IMR-90 (cell line): Measurements from ENCODE around the gene ARHGDIA. TPM values are rescaled to one million over a fixed set of nuclear protein-coding genes. Genes with fewer than 3 reads are reported as not detected.

Experiments used
- ATAC-seq: fragments of 200-7000 bp; cut with Tn5 transposase; 2 replicates; pipeline ENCODE4 v1.9.1; 2020; ENCODE audit warnings: low read depth, mild to moderate bottlenecking, moderate library complexity
- BruUV-seq: library from RNA; stranded (reverse); fragments of 400-500 nt; replicated peaks from 2 replicates; lab custom pipeline; 2021; lab: Mats Ljungman, UMichigan
- CTCF ChIA-PET: fragments of 300-600 bp; formaldehyde crosslinking; extraction: SDS; loops from one replicate; lab custom pipeline; 2021; ENCODE audit warnings: antibody characterized with exemption; lab: Yijun Ruan, JAX
- POLR2A ChIA-PET: fragments of 300-600 bp; sonication (Branson Sonifier 250); formaldehyde crosslinking; loops from one replicate; lab custom pipeline; 2022; ENCODE audit warnings: antibody characterized with exemption; ENCODE audit not compliant: unreplicated experiment; lab: Charles Lee
- DNase-seq: peaks from one replicate; pipeline ENCODE4 v3.0.0; 2013
- H2AFZ ChIP-seq: replicated peaks from 2 replicates; pipeline ENCODE3; 2013; ENCODE audit warnings: low read length, mild to moderate bottlenecking; ENCODE audit not compliant: poor library complexity
- H2AK5ac ChIP-seq: 2 replicates; pipeline ENCODE4 v1.6.1; 2013; ENCODE audit warnings: low read depth, low read length, inconsistent platforms
- H2AK9ac ChIP-seq: replicated peaks from 2 replicates; pipeline ENCODE3; 2013; ENCODE audit warnings: mild to moderate bottlenecking, low read depth, low read length, moderate library complexity; ENCODE audit not compliant: poor library complexity
- H2BK120ac ChIP-seq: 2 replicates; pipeline ENCODE4 v1.6.1; 2013; ENCODE audit warnings: low read depth, low read length, inconsistent platforms
- H2BK15ac ChIP-seq: 3 replicates; pipeline ENCODE4 v1.6.1; 2013; ENCODE audit warnings: low read depth, low read length, inconsistent platforms
- H2BK20ac ChIP-seq: 2 replicates; pipeline ENCODE4 v1.6.1; 2013; ENCODE audit warnings: low read depth, mild to moderate bottlenecking, inconsistent platforms, low read length, moderate library complexity
- H2BK5ac ChIP-seq: 2 replicates; pipeline ENCODE4 v1.6.1; 2013; ENCODE audit warnings: mild to moderate bottlenecking, low read depth, low read length, inconsistent platforms; ENCODE audit not compliant: poor library complexity, severe bottlenecking
- H3K14ac ChIP-seq: replicated peaks from 2 replicates; pipeline ENCODE4 v1.6.1; 2013; ENCODE audit warnings: low read depth, low read length, inconsistent platforms
- H3K18ac ChIP-seq: 2 replicates; pipeline ENCODE4 v1.6.1; 2013; ENCODE audit warnings: low read depth, low read length, control low read depth
- H3K23ac ChIP-seq: 2 replicates; pipeline ENCODE4 v1.6.1; 2013; ENCODE audit warnings: low read depth, low read length, inconsistent platforms
- H3K27ac ChIP-seq: 2 replicates; pipeline ENCODE4 v1.5.1; 2013; ENCODE audit warnings: mild to moderate bottlenecking, control low read depth, low read length; ENCODE audit not compliant: insufficient read depth
- H3K27me3 ChIP-seq: 2 replicates; pipeline ENCODE4 v1.6.1; 2013; ENCODE audit warnings: low read length; ENCODE audit not compliant: control insufficient read depth, insufficient read depth
- H3K36me3 ChIP-seq: 2 replicates; pipeline ENCODE4 v1.6.1; 2013; ENCODE audit warnings: low read length, mixed read lengths; ENCODE audit not compliant: control insufficient read depth, insufficient read depth
- H3K4ac ChIP-seq: 2 replicates; pipeline ENCODE4 v1.6.1; 2013; ENCODE audit warnings: low read depth, low read length, inconsistent platforms
- H3K4me1 ChIP-seq: 2 replicates; pipeline ENCODE4 v1.6.1; 2013; ENCODE audit warnings: low read length, mixed read lengths; ENCODE audit not compliant: control insufficient read depth, insufficient read depth
- H3K4me2 ChIP-seq: 2 replicates; pipeline ENCODE4 v1.6.1; 2013; ENCODE audit warnings: low read depth, mild to moderate bottlenecking, control low read depth, low read length, moderate library complexity
- H3K4me3 ChIP-seq: 2 replicates; pipeline ENCODE4 v1.5.1; 2013; ENCODE audit warnings: low read depth, mild to moderate bottlenecking, control low read depth, low read length, moderate library complexity; ENCODE audit not compliant: insufficient read depth
- H3K56ac ChIP-seq: 2 replicates; pipeline ENCODE4 v1.6.1; 2013; ENCODE audit warnings: low read length, inconsistent platforms; ENCODE audit not compliant: insufficient read depth; ENCODE audit errors: extremely low read depth
- H3K79me1 ChIP-seq, 2 experiments: 2 replicates each; pipeline ENCODE4 v1.6.1; 2013; ENCODE audit warnings: low read length in 2 of 2, inconsistent platforms in 1 of 2, low read depth in 1 of 2
- H3K9ac ChIP-seq: 2 replicates; pipeline ENCODE4 v1.6.1; 2013; ENCODE audit warnings: low read depth, low read length, control low read depth
- H3K9me1 ChIP-seq: 2 replicates; pipeline ENCODE4 v1.6.1; 2013; ENCODE audit warnings: low read length, inconsistent platforms; ENCODE audit not compliant: insufficient read depth
- H3K9me3 ChIP-seq: 2 replicates; pipeline ENCODE4 v1.6.1; 2013; ENCODE audit warnings: low read length; ENCODE audit not compliant: control insufficient read depth, insufficient read depth
- H4K20me1 ChIP-seq: 2 replicates; pipeline ENCODE4 v1.6.1; 2013; ENCODE audit warnings: low read length, inconsistent platforms; ENCODE audit not compliant: insufficient read depth
- H4K5ac ChIP-seq: 2 replicates; pipeline ENCODE4 v1.6.1; 2013; ENCODE audit warnings: mild to moderate bottlenecking, low read depth, low read length, control low read depth
- H4K8ac ChIP-seq, 2 experiments: 2 replicates each; pipeline ENCODE4 v1.6.1; 2013; ENCODE audit warnings: low read depth in 2 of 2, low read length in 2 of 2, control low read depth in 1 of 2, inconsistent platforms in 1 of 2
- H4K91ac ChIP-seq: 2 replicates; pipeline ENCODE4 v1.6.1; 2013; ENCODE audit warnings: low read depth, low read length, inconsistent platforms; ENCODE audit not compliant: insufficient read depth
- BHLHE40 ChIP-seq: fragments of 150-350 bp; IDR thresholded peaks from 2 replicates; pipeline ENCODE4 v1.6.1; 2016; ENCODE audit warnings: mild to moderate bottlenecking, low read depth, low read length
- CHD1 ChIP-seq: IDR thresholded peaks from 2 replicates; pipeline ENCODE4 v1.6.1; 2012; ENCODE audit warnings: low read depth, low read length, improper control_type of control experiment
- FOS ChIP-seq: fragments of 150-350 bp; IDR thresholded peaks from 2 replicates; pipeline ENCODE4 v1.6.1; 2016; ENCODE audit warnings: low read depth, low read length
- MAFK ChIP-seq: IDR thresholded peaks from 2 replicates; pipeline ENCODE4 v1.6.1; 2012; ENCODE audit warnings: low read depth, low read length, improper control_type of control experiment
- MAZ ChIP-seq: IDR thresholded peaks from 2 replicates; pipeline ENCODE4 v1.6.1; 2012; ENCODE audit warnings: low read depth, mild to moderate bottlenecking, low read length, improper control_type of control experiment, moderate library complexity, borderline replicate concordance
- MXI1 ChIP-seq: IDR thresholded peaks from 2 replicates; pipeline ENCODE4 v1.6.1; 2012; ENCODE audit warnings: low read depth, mild to moderate bottlenecking, low read length, moderate library complexity, borderline replicate concordance
- POLR2A ChIP-seq: IDR thresholded peaks from 2 replicates; pipeline ENCODE4 v1.6.1; 2012; ENCODE audit warnings: mild to moderate bottlenecking, low read depth, low read length
- RCOR1 ChIP-seq: IDR thresholded peaks from 2 replicates; pipeline ENCODE4 v1.6.1; 2012; ENCODE audit warnings: mild to moderate bottlenecking, low read length, improper control_type of control experiment; ENCODE audit not compliant: insufficient replicate concordance
- RFX5 ChIP-seq: IDR thresholded peaks from 2 replicates; pipeline ENCODE4 v1.8.0; 2012; ENCODE audit warnings: low read depth, mild to moderate bottlenecking, low read length, moderate library complexity
- SMC3 ChIP-seq: fragments of 150-350 bp; IDR thresholded peaks from 2 replicates; pipeline ENCODE4 v1.6.1; 2016; ENCODE audit warnings: low read depth, mild to moderate bottlenecking, antibody characterized with exemption, low read length, moderate library complexity
- USF2 ChIP-seq: fragments of 150-350 bp; IDR thresholded peaks from 2 replicates; pipeline ENCODE4 v1.6.1; 2017; ENCODE audit warnings: mild to moderate bottlenecking, antibody characterized with exemption, low read length, low read depth
- WGBS, 2 experiments: methylation state at CpG; one replicate each; pipeline versions ENCODE4 v1.1.5 to v1.1.7; 2013; ENCODE audit warnings: missing lambda C conversion rate in 2 of 2; ENCODE audit not compliant: insufficient read length in 1 of 2; ENCODE audit errors: extremely low coverage in 2 of 2; 5-methylcytosine and 5-hydroxymethylcytosine counted together
- dilution Hi-C: fragments of 300-500 bp; cut with HindIII; formaldehyde crosslinking; loops from one replicate; pipeline ENCODE4 v1.14.3; 2018; ENCODE audit warnings: low sequenced_read_pairs; ENCODE audit not compliant: unreplicated experiment
- in situ Hi-C: fragments of 300-500 bp; cut with MboI; formaldehyde crosslinking; loops from 3 replicates; pipeline ENCODE4 v1.14.3; 2019; ENCODE audit warnings: low sequenced_read_pairs, inconsistent platforms, mixed read lengths
- intact Hi-C: fragments of 100-400 bp; cut with micrococcal nuclease; formaldehyde crosslinking; loops from 2 replicates; pipeline ENCODE4 v1.10.0; 2022
- polyA plus RNA-seq, 3 experiments: library from polyadenylated mRNA; depleted of rRNA; stranded (reverse); fragments of >200 nt; gene quantifications; 2 replicates each; pipeline ENCODE4 v1.2.3, GENCODE V29; 2012; ENCODE audit warnings: low replicate concordance in 1 of 3
- total RNA-seq: library from RNA; depleted of rRNA; stranded (reverse); fragments of >200 nt; gene quantifications from 2 replicates; pipeline ENCODE4 v1.2.3, GENCODE V29; 2012
- TF ChIP-seq, protein P1 (sequence below): fragments of 150-350 bp; IDR thresholded peaks from 2 replicates; pipeline ENCODE4 v1.6.1; 2016; ENCODE audit warnings: low read depth, mild to moderate bottlenecking, low read length, moderate library complexity, borderline replicate concordance
- TF ChIP-seq, protein P2 (sequence below): conservative IDR thresholded peaks from 2 replicates; pipeline ENCODE4 v1.5.1; 2012; ENCODE audit warnings: mild to moderate bottlenecking, low read depth, low read length, improper control_type of control experiment

The ARHGDIA gene
- total and polyA plus RNA-seq, 2 of the 4 experiments (the other 2 are of a cell fraction), result 62.7 to 362 TPM

DNA sequence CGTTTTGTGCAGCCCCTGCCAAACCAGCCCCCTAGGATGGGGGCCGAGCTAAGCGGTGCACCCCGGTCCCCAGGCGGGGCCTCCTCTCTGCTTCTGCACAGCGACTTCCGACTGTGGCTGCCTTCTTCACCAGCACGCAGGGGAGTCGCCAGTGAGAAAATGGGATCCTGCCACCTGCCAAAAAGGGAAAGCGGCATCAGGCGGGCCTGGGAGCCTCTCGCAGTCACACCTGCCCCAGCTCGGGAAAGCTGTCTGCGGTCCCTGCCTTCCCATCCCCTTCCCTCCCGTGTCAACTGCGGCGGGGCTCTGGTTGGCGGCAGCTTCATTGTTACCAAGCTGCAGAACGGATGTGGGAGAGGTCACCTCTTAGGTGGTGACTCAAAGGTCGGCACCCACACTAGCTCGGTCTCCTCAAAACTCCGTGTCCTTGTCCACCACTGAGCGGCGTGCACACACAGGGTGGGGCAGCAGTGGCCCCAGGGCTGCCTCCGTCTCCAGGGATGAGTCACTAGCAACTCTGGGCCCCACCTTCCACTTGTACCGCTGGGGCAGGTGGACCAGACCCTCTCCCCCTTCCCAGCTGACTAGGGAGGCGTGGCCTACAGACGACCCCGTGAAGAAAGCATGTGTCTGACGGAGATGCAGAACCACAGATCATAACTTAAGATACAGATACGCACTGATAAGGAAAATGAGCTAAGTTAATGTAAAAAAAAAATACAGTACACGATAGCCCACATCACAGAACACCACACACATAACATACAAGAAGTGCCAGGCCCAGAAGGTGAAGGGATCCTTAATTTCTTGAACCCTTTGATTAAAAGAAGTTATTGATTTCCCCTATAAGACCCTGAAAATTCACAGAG lies 41.5 kb upstream of the ARHGDIA start:
- peaks cover 14 to 56% of the 10 kb centered on the region in 2 experiments for H3K79me1 ChIP-seq
- H3K27me3 ChIP-seq, result no peaks in the 10 kb centered on the region
- in situ Hi-C loops, result no loop called here
- TF ChIP-seq MAFK (no peak), BHLHE40 (no peak), CHD1 (no peak), MXI1 (no peak), SMC3 (no peak), POLR2A (no peak), MAZ (no peak), RCOR1 (no peak), RFX5 (no peak), USF2 (no peak), FOS (no peak)
- TF ChIP-seq, protein P1, sequence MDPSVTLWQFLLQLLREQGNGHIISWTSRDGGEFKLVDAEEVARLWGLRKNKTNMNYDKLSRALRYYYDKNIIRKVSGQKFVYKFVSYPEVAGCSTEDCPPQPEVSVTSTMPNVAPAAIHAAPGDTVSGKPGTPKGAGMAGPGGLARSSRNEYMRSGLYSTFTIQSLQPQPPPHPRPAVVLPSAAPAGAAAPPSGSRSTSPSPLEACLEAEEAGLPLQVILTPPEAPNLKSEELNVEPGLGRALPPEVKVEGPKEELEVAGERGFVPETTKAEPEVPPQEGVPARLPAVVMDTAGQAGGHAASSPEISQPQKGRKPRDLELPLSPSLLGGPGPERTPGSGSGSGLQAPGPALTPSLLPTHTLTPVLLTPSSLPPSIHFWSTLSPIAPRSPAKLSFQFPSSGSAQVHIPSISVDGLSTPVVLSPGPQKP, result no peak
- TF ChIP-seq, protein P2, sequence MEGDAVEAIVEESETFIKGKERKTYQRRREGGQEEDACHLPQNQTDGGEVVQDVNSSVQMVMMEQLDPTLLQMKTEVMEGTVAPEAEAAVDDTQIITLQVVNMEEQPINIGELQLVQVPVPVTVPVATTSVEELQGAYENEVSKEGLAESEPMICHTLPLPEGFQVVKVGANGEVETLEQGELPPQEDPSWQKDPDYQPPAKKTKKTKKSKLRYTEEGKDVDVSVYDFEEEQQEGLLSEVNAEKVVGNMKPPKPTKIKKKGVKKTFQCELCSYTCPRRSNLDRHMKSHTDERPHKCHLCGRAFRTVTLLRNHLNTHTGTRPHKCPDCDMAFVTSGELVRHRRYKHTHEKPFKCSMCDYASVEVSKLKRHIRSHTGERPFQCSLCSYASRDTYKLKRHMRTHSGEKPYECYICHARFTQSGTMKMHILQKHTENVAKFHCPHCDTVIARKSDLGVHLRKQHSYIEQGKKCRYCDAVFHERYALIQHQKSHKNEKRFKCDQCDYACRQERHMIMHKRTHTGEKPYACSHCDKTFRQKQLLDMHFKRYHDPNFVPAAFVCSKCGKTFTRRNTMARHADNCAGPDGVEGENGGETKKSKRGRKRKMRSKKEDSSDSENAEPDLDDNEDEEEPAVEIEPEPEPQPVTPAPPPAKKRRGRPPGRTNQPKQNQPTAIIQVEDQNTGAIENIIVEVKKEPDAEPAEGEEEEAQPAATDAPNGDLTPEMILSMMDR, result no peak
- dilution Hi-C loops, result no loop called here
- no peak overlapping the region for H3K4me2 ChIP-seq
- intact Hi-C loops, result no loop called here
- no peak overlapping the region for H3K4ac ChIP-seq
- no peak overlapping the region for H2BK20ac ChIP-seq
- H2BK5ac ChIP-seq, result no peak overlapping the region
- no peak overlapping the region for H3K23ac ChIP-seq
- no peak overlapping the region for H4K5ac ChIP-seq
- no peak overlapping the region for H4K91ac ChIP-seq
- H3K9me3 ChIP-seq, result no peaks in the 10 kb centered on the region
- H3K9ac ChIP-seq, result no peak overlapping the region
- H3K18ac ChIP-seq, result no peak overlapping the region
- H2BK120ac ChIP-seq, result no peak overlapping the region
- H3K4me3 ChIP-seq, result no peak overlapping the region
- ATAC-seq (no peak), DNase-seq (no peak)
- ChIA-PET POLR2A (no interaction called here), CTCF (interaction anchor here (0.5 kb wide), 1 partner anchor 20 kb away, joined by 3 read pairs; no protein-coding TSS in a partner anchor)
- H3K9me1 ChIP-seq, result peaks cover 16% of the 10 kb centered on the region; the same call in 1 of the 2 replicates
- H2AK9ac ChIP-seq, result peak overlapping the region; percentile 9
- no peak overlapping the region for H2AK5ac ChIP-seq
- BruUV-seq, result no TSS peak
- H2BK15ac ChIP-seq, result no peak overlapping the region
- no peak overlapping the region for H2AFZ ChIP-seq
- H3K4me1 ChIP-seq, result peaks cover 11% of the 10 kb centered on the region
- H3K56ac ChIP-seq, result no peak overlapping the region
- H3K27ac ChIP-seq, result no peak overlapping the region
- H4K8ac ChIP-seq, result no peak overlapping the region
- WGBS, 2 experiments, result 91% methylated on average over 12 of the region's 32 CpGs; no CpG with 5 or more reads in 1 of the 2 experiments
- H3K14ac ChIP-seq, result no peak overlapping the region
- peaks cover 40% of the 10 kb centered on the region for H4K20me1 ChIP-seq
- peaks cover 44% of the 10 kb centered on the region for H3K36me3 ChIP-seq
